ENCODE results near the gene SPEF2.

SPEF2 gene

DNA sequence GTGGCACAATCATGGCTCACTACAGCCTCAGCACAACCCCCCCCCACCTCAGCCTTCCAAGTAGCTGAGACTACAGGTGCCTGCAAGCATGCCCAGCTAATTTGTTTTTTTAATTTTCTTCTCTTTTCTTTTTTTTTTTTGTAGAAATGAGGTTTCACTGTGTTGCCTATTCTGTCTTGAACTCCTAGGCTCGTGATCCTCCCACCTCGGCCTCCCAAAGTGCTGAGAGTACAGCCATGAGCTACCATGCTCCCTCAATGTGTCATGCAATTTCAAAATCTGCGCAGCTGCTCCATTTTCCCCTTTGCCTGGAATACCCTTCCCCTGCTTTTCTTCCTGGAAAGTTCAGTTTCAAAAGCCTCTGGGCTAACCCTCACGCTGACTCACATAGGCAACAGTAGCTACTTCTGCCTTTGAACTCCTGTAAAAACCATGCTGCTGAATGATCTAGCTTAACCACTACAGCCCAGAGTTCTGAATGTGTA, 168.0 kb downstream of the SPEF2 start:
- no peak for DNase-seq

DNA sequence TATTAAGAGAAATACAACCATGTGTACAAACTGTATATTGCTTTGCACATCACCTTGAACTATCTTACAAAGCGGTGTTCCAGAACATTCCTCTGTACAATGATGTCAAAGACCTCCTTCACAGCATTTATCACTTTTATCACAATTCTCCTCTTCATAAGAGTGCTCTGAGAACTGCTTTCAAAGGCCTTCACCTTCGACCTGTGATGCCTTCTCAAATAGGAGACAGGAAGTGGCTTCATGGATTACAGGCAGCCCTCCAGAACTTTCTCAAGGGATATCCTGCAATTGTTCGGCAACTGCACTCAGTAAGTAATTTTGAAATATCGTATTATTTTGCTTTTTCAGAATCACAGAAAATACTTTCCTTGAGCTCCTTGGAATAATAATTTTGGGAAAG, 171.1 kb downstream of the SPEF2 start:
- DNase-seq = no peak

DNA sequence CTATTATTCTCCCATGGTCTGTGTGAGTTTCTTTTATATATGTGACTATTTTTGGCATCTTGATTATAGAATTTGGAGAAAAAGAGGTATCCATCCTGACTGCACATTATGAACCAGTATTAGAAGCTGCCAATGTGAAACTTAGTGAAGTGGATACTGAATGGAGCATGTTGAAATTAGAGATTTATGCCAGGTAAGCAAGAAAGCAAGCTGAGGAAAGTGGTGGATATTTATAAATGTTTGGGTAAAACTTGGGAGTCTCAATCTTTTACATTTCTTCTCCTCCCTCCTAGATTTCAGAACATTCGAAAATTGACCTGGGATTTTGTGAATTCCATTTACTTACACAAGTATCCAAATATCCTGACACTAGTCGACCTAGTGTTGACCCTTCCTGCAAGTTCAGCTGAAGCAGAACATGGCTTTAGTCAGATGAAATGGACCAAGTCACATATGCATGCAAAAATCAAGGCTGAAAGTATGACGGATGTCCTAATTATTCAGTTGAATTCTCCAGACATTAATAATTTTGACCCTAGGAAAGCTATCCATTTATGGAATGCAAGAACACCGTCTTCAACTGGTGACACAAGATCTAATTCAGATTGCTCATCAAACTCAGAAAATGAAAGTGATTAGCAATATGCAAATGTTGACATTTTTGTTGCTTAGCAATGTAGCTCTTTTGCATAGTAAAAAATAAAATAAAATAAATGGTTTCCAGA, 172.2 kb downstream of the SPEF2 start:
- no peak for DNase-seq

DNA sequence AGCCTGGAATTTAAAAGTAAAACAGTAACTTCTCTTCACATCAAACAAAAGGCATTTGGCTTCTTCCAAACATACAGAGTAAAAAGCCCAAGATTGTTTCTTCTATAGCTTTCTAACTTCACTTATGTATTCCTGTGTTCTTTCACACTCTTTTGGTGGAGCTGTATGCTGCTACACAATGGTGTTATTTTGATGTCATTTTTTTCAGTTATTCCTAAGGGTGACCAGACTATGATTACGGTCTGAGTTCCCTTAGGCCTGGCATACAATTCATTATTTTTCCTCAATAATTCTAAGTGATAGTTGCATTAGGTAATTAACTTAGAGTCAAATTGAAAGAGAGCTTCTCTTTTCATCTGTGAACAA, 172.8 kb downstream of the SPEF2 start:
- DNase-seq = no peak

DNA sequence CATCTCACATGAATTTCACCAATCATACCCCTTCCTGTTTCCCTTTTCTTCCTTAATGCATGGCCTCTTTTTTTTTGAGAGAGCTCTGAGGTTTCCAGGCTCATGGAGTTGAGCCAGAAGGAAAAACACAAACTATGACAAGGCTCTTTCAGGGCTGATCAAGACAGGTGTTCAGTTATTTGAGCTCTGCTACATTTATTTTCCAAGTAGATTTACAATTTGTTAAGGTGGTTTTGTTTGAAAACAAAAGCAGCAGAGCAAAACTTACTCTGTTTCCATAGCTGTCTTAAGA, 176.6 kb downstream of the SPEF2 start:
- no peak for DNase-seq

DNA sequence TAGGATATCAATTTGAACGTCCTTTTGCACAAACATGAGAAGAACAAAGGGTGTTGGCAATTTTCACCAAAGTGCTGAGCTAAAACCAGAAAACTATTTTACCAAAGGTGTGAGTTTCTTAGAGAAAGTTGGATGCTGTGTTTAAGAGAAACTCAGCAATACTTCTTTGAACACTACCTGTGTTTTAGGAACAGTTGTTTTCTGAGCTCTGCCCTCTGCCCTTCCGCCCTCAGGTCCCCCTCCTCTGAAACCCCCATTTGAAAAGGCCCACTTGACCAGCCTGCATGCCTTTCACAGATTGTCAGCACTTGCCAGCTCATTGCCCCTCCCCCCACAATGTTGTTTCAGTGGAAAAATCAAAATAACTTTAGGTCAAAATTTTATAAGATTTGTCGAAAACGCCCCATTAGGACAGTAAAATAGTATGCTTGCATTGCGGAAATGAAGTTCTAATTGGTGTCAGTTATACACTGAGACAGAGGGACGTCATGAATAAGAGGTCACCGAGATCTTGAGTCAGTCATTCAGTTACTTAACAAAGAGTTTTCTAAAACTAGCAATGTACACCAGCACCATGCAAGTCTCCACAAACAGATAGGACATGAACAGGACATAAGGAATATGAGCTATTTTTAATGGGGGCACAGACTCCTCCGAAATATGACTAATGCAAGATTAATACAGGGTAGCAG, 177.2 kb downstream of the SPEF2 start:
- DNase-seq = no peak

DNA sequence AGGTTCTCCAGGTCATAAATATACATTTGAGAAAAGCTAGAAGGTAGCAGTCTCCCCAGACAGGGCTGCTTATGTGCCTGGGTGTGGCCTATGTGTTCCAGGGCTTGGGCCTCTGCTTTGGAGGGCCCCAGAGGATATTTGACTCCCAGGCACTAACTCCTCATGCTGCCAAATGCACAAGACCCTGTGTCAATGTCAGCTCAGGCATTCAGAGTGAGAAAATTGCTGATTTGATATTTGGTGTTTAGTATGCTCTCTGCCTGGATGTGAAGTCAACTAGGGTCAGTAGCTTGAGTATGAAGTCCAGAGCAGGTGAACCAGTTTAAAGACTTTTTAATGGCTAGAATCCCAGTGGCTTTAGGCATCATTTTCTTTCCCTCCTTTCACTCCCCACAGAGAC, 181.5 kb downstream of the SPEF2 start:
- DNase-seq = no peak

DNA sequence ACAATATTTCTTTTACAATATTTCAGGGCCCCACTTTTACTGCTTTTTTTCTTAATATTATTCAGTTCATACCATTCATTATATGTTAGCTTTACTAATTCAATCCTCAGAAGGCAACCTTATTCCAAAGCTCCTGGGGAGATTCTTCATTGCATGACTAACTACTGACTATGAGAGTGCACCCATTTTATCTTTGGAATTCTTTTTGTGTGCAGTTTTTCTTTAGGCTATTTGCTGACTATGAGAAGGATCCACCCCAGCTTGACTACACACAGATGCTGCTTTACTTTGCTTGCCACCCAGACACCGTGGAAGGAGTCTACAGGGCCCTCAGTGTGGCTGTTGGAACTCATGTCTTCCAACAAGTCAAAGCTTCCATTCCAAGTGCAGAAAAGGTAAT, 182.1 kb downstream of the SPEF2 start:
- DNase-seq = no peak

DNA sequence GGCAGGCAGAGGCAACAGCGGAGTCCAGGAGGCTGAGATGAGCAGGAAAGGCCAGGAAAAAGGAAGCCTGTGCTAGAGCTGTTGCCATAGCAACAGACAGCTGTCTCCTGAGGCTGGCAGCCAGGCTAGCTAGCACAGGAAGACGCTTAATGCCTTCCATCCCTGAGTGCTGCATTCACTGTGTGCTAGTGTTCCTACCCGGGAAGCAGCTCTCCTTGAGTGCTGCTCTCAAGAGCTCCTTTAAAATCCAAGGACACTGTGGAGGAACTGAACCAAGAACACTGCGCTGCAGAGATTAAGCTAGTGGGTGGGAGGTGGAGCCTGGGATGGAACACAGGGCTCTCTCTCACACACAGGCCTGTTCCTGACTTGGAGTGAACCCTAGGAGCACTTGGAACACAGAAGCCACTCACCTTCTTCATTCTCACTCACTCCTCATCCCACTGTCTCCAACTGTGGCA, 185.6 kb downstream of the SPEF2 start:
- no peak for DNase-seq

DNA sequence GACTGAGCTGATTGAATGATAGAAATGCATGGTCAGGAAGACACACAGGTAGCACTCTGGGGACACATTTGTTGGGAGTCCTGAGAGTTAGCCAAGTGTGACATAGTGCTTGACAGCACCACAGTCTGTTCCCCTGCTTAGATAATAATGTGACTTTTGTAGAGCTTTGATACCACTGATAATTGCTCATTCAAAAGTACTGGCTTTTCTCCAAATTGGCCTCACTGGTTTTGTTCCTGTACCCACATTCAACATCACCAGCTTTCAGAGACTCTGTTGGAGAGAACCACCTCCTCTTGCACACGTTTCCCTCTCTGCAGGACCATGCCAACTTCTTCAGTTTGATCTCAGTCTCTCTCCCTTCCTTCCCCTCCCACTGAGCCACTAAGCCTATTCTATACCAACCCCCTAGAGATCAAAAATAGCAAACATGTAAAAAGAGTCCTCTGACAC, 186.6 kb downstream of the SPEF2 start:
- DNase-seq = no peak

DNA sequence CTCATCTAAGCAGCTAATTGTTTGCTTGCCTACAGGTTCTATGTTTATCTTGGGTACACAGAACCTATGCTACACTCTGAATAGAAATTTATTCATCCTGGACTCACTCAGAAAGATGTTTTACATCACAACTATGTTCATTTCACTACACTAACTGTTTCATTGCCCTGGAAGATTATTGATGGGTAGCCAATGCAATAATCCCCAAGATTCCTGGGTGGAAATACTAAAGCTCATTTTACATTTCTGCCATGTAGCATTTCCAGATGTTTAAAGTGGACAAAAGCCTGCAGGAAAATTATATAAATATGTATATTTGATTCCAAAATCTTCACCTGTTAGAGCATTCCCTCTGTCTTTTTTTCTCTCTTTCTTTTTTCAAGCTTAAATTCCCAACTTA, 187.2 kb downstream of the SPEF2 start:
- DNase-seq = no peak

DNA sequence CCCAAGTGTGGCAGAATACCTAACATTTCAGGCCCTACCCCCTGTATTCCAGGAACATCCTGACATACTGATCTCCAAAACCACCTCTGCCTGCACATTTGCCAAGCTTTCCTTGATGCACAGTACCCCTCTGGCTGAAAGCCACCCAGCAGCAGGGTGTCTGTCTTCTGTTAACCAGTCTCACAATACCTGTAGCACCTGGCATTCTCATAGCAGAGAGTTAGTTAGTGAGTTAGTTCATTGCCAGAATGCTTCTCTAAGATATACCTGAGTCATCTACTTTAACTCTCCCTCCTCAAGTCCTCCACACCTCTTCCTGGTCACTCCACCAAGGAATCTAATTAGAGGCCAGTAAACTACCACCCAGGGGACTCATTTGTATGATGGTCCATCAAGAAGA, 192.9 kb downstream of the SPEF2 start:
- DNase-seq = no peak

DNA sequence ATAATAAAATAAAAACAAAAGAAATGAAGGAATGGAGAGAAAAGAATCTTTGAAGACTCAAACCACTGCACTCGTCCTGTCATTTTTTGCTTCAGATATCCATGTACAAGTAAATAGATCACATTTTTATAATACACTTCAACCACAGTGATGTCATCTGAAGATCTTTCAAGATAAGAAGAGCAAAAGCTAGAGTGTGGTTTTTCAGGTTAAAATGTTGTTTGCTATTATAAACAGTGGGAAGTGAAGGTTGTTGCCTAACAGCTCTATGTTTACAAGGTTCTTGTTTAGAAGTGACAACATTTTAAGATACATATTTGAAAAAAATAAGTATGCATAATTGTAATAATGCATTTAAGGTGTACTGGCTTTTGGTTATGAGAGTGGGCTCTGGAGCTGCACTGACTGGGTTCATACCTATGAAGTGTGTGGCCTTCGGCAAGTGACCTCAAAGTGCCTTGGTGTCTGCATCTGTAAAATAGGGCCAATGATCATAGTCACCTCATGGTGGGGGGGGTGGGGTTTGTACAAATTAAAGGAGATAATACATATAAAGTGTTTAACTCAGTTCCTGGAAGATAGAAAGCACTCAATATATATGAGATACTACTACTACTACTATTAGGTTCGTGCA, 193.6 kb downstream of the SPEF2 start:
- no peak for DNase-seq

DNA sequence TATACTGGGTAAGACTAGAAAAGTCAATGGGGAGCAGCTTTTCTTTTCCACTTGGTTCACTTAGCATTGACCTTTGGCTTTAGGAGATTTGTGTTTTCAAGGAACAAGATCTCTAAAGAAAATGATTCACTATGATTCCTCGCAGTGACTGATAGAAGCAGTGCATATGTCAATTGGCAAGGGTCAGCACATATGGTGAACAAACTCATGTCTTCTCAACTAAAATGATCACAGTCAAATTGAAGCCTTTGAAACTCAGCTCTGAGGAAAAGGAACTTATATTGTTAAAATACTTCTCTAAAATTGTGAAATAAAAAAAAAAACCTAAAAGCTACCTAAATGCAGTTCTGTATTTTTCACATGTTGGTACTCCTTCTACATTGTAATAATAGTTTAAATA, 195.9 kb downstream of the SPEF2 start:
- no peak for DNase-seq

DNA sequence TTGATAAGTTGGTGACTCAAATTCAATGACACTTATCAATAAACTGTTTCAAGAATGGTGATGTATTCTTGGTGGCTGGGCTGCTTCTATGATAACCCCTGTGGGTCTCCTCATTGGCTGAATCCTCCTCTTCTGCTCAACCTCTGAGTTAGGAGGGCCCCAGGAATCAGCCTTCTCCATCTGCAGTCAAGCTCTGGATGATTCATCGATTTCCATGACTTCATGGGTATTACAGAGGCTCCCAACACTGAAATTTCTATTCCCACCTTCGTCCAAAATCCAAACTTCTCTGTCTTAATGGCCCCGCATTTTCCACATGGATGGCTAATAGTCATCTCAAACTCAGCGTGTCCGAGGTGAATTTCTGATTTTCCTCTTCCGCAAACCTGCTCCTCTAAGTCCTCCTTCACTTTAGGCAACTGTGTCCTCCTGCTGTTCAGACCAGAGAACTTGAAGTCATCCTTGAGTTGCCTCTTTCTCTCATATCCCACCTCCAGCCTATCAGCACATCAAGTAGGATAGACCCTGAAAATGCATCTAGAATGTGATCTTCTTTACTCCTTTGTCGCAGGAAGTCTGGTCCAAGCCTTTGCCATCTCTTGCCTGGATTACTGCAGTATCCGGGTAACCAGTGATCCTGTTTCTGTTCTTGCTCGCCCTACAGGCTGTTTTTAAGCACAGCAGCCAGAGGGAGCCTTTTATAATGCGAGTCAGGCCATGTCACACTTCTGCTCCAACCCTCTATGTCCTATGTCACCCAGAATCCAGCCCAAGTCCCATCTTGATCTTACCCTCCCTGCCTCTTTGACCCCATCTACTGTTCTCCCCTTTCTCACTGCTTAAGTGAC, 197.7 kb downstream of the SPEF2 start:
- DNase-seq = no peak

DNA sequence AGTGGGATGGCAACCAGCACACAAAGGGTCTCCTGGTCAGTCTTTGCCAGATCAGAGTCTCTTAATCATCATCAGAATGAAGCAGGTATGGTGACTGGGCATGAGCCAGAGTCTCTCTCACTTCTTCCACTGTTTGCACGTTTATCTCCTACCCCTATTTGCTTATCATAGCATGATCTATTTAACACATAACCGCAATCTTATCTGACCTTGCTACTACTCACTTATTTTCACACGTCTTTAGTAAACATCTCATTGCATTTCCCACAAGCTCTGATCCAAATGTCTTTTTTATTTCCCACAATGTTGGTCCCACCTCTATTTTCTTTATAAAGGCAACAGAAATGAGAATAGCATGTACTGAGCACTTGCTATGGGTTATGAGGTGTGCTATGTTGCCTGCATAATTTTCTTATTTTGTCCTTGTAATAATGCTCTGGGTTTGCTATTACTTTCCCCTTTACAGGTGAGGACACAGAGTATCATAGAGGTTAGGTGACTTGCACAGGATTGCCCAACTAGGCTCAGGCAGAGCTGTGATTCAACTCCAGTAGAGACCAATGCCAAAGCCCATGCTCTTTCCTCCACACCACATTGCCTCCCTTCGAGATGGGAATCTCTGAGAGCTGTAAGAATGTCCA, 199.3 kb downstream of the SPEF2 start:
- no peak for DNase-seq

DNA sequence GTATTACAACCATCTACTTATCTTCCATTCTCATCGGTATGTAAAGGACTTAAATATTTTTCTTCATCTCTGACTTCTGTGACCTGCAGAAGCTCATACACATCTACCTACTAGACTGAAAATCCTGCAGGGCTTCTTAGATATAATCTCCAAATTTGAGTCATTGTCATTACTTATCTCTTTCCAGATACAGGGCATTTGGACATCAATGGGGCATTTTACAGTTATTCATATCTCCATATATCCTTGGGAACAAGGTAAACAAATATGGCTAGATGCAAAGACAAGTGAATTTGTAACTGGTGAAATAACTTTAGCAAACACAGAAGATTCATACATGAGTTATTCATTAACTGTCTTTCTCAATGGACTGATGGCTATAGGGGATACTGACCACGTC, 201.4 kb downstream of the SPEF2 start:
- DNase-seq = no peak

DNA sequence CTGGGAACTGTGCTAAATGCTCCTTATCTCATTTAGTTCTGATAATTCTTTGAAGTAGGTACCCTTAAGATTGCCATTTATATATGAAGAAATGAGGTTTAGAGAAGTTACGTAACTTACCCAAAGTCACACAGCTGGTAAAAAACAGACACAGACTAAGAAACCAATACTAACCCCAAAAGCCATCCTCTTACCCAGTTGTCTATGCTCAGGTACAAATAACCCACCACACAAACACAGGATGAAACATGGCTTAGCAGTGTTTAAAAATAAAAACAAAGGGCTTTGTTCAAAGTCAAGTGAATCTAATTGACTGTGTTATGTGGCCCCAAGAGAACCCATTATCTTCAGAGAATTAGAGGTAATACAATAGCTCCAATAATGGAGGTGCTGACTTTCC, 202.0 kb downstream of the SPEF2 start:
- DNase-seq = no peak

DNA sequence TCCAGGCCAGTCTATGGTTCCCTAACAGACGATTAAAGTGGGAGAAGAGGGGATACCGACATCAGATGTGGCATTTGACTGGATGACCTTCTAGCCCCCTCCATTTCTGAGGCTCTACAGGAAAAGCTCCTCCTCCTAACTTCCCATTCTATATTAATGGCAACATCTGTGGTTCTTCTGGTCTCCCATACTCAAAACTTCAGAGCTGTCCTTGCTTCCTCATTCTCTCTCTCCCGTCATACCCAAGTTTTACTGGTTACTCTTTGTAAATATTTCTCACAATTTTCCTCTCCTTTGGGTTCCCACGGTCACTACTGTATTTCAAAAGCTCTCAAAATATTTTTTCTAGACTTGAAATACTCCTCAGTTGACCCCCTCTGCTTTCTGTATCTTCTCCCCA, 203.1 kb downstream of the SPEF2 start:
- DNase-seq = no peak

DNA sequence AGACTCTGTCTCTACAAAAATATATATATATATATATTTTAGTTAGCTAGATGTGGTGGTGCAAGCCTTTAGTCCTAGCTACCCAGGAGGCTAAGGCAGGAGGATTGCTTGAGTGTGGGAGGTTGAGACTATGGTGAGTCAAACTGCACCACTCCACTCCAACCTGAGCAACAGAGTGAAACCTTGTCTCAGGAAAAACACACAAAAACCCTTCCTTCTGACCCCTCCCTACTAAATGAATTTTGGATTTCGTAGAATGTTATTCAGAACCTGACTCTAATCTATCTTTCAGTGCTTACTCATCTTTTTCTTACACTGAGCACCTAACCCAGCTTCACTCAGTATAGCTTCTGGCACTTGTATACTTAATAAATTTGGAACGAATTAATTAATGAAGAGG, 203.8 kb downstream of the SPEF2 start:
- no peak for DNase-seq

DNA sequence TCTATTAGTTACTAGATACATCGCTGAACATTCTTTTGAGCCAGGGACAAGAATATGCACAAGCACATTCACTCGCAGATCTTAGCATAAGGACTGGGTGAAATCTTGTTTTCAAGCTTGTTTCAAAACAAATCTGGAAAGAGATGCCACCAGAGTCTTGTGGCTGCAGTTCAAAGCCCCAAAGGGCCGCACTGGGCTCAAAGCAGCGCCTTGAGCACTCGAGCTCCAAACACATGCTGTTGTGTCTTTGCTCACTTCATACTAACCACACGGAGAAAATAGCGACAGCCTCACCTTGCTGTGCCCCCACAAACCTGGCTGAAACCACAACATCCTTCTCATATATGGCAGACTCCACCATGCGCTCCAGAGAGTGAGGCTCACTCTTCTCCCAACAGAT, 204.8 kb downstream of the SPEF2 start:
- DNase-seq = no peak

DNA sequence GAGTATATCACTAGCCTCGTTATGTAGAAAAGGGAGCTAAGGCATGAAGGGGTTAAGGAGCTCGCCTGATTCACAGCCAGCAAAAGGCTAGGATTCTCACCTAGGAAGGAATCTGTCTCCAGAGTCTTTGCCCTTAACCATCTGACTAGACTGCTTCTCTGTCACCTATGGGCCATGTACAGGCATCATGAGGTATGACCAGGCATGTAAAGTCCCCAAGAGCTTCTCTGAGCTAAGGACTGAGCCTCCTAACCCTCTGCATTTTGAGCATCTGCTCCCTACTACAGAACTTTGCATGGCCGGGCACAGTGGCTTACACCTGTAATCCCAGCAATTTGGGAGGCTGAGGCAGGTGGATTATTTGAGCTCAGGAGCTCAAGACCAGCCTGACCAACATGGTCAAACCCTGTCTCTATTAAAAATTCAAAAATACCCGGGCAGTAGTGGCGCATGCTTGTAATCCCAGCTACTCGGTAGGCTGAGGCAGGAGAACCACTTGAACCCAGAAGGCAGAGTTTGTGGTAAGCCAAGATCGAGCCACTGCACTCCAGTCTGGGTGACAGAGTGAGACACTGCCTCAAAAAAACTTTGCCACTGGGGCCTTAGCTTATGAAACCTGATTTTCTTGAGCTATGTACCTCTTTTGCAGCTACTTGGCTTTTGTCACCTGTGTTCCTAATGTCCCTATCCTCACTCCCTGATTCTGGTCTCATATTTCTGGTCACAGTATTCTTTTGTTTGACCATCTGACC, 205.9 kb downstream of the SPEF2 start:
- DNase-seq = no peak
